ENCODE data around the gene TLL2.

Gene TLL2

DNA sequence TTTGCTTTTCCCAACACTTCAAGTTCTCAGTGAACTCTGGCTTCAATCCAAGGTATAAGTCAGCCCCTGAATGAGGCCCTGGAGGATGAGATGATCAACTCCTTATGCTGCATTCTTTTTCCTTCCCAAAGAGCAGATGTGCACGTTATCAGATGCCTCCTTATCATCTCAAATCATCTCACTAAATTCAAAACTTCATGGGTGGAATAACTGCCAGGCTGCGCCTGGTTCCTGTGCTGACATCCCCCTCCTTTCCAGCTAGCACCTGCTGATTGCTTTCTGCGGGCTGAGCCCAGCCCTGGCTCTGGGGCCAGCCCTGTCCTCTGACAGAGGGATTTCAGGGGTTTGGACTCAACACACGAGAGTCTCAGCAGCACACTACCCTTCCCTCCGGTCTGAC is 44.9 kb downstream of the TLL2 start:
- no peak for DNase-seq

DNA sequence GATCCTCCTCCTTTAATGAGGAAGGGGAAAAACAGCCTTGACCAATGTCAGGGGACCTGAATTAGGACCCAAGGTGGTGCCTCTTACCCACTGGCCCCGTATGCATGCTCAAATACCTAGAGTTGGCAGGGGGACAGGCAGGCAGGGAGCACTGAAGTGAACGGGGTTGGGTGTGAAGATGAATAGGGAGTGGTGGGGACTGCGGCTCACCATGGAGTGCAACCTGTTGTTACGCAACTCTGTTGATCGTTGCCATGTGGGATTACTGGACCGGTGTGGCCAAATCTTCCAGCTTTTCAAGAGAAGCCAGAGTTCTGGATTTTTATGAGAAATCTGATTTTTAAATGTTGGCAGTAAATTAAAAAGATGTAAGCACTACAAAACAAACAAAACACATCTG is 48.1 kb downstream of the TLL2 start:
- no peak for DNase-seq

DNA sequence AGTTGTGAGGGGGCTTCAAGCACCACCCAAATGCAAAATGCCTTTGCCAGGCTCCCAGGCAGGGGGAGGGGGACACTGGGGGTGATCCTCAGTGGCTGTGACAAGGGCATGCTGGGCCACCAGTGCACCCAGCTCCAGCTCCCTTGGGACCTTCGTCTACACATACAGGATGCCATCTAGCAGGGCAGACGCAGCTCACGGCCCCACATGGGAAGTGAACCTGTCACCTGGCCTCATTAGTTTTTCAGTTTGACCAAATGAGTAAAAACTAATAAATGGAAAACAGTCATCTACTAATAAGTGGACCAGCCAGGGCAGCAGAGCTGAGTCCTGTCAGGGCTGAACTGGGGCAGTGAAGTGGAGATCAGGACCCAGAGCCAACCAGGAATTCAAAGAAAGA is 50.2 kb downstream of the TLL2 start:
- no peak for DNase-seq

GRCh38 chr10:96462606-96463151 is 51.0 kb downstream of the TLL2 start:
- DNase-seq: peak in 1 of 58 donors; percentile 19

DNA sequence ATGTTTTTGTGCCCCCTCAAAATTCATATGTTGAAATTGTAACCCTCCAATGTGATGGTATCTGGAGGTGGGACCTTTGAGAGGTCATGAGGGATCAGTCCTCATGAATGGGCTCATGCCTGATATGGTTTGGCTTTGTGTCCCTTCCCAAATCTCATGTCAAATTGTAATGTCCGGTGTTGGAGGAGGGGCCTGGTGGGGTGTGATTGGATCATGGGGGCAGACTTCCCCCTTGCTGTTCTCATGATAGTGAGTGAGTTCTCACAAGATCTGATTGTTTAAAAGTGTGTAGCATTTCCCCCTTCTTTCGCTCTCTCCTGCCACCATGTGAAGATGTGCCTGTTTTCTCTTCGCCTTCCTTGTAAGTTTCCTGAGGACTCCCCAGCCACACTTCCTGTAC is 53.4 kb downstream of the TLL2 start:
- no peak for DNase-seq

DNA sequence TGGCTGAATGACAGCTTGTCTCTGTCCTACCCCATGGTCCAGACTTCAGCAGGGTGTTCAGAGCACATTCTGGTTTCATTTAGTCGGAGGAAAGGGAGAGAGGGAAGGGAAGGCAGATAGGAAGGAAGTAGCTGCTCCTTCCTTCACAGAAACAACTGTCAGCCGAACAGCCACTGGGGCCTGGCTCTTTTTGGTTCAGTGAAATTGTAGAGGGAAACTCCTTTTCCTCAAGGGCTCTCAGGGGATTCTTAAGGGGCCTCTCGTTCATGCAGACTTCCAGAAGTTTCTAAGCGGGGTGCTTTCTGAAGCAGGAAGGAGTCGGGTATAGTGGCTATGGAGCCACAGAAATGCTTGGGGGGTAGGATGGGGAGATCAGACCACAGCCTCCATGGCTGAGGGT is 56.4 kb downstream of the TLL2 start:
- DNase-seq: no peak

DNA sequence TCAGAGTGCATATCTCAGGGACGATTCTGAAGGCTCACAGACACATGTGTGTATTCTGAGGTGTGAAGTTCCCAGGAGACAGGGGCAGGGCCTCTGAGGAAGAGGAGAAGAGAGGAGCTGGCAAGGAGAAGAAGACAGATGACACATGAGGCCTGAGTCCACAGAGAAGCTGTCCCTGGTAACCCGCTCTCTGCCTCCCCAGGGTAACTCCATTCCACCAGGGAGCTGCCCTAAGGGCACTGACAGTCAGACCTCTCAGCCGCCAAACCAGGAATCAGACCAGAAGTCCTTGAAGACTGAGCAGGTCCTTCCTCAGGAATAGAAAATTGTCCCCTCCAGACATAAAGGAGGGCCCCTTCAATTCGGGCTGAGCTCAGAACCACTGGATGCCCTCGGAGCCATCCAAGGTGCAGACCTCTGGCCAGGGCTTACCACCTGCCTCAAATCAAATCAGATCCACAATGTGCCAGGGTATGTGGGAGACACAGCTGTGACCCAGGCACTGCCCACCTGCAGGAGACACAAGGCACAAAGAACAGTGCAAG is 57.4 kb downstream of the TLL2 start:
- DNase-seq: no peak

DNA sequence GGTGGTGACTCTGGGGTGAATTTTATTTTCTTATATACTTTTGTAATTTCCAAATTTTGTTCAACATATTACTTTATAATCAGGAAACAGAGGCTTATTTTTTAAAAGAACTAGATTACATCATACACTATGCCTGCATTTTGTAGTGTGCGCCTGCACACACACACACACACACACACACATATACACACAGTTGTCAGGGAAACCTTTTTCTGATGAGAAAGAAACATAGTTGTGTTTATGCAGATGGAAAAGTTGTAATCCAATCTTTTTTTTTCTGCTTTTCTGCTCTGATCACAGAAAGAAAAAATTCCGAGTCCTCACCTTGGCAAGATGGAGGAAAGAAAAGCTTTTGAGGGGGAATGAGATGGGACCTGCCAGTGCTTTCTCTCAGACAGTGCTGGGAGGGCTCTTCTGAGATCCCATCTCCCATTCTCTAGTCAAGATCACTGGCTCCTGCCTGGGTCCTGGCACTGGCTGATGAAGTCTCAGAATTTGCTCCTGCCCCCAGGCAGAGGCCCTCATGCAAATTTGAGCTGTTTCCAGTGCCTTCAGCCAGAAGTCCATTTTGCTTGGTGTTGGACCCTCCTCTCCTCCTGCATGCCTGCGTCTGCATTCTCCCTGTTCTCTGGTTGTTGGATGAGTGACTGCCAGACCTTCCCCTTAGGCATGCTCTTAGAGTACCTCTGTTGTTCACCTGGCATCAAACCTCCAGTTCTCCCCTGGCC is 59.7 kb downstream of the TLL2 start:
- no peak for DNase-seq

DNA sequence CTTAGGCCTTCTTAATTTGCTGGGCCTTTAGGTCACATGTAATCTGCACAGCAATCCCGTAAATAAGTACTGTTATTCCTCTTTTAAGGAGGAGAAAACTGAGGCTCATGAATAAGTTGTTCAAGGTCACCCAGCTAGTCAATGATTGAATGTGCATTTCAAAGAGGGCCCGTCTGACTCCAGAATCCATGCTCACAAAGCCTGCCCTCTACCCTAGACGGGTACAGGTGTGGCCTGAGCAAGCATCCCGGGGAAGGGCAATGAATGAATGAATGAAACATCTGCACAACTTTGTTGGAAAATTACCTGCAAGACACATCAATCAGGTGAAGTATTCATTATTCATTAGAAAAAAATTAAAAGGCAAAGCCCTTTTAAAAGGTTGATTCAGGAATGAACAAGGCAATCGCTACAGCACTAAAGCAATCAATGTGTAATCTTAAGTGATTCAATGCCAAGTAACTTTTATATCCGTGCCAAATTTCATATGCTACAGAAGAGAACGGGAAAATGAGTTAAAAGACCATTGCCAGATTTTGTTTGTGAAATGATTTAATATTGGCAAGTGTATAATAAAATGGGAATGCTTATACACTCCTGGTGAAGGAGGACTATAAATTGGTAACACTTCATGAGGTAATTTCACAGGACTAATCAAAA is 61.1 kb downstream of the TLL2 start:
- DNase-seq: no peak

- DNase-seq: peak in 1 of 58 donors; percentile 4
Observed at GRCh38 chr10:96450529-96451207, 63.1 kb downstream of the TLL2 start.

- DNase-seq: no peak
Observed at GRCh38 chr10:96448558-96448957, 65.2 kb downstream of the TLL2 start.

- DNase-seq: no peak
Observed at GRCh38 chr10:96448021-96448457, 65.7 kb downstream of the TLL2 start.

DNA sequence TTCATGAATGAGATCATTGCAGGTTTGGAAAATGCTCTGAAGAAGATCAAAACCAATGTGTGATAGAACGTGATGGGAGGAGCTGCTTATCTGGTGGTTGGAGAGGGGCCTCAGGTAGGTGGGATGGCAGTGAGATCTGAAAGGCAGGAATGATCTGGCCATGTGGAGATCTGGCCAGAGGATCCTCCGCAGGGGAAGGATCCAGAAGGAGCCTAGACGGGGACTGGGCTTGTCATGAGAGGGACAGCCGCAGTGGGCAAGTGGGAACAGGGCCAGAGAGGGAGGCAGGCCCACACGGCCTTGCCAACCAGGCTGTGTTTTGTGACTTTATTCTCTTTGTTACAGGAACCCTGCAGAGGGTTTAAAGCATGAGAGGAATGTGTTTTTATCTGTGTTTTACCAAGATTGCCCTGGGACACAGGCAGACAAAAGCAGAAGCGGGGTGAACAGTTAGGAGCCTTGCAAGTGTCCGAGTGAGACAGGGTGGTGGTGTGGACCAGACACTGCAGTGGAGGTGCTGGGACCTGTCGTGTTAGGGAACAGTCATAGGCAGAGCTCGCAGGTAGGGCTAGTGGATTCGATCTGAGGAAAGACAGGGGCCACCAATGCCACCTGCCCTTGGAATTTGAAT is 66.6 kb downstream of the TLL2 start:
- no peak for DNase-seq

DNA sequence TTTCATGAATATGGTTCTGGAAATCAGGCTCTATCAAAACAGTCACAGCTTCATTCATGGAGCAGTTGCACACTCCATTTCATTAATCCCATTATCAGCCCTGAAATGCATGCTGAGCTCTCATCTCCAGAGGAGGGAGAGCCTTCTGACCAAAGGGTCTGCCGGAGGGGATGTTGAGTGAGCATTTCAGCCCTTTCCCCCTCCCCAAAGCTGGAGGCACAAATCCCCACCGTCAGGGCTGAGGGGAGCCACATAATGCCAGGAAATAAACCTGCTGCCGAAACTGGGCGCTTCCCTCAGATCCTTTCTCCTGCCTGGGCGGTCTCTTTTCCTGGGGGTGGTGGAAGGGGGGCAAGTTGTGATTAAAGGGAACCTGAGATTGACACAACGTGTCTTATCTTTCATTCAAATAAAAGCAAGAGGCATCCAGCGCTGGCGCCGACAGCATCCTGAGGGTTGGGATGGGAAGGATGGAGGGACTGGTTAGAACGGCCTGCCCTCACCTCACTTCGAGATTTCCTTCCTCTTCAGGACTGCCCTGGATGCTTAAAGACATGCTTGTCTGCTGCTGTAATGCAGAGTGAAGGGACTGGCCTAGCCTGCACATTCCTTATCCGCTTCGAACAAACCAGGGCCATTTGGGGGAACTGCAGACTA is 71.6 kb downstream of the TLL2 start:
- no peak for DNase-seq

DNA sequence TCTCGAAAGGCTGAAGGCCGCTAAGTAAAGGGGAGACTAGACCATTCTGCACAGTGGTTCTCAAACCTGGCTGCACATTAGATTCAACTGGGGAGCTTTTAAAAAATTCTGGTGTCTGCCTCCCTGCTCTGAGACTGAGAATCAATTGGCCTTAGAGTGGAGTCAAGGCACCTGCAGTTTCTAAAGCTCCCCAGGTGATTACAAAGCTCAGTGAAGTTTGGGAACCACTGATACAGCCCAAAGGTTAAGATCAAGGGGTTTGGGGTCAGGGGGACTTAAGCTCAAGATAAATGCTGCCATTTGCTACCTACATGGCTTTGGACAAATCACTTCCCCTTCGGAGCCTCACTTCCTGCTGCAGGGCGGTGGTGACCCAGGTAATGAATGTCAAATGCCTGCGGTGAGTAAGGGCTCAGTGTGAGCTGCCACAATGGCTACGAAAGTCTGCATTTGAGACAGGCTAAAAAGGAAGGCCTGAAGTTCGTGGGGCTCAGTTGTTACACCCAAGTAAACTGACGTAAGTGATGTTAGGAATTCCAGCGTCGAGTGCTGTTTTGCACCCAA is 72.3 kb downstream of the TLL2 start:
- no peak for DNase-seq

GRCh38 chr10:96440361-96441292 is 73.1 kb downstream of the TLL2 start:
- DNase-seq: no peak

DNA sequence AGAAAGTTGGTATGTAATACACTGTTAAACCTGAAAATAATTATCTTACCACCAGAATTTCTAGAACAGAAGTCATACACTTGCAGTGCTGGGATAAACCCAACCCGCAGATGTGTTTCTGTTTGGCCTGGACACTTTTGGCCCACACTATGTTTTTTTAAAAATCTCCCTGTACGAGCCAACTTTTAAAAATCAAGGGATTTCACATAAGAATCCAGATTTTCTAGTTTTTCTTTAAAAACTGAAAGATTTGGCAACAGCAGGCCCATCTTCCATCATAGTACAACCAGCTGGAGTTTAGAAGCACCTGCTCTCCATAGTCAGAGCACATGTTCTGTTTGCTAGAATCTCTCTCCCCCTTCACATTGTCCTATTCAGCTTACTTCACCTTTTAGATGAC is 74.0 kb downstream of the TLL2 start:
- DNase-seq: no peak

DNA sequence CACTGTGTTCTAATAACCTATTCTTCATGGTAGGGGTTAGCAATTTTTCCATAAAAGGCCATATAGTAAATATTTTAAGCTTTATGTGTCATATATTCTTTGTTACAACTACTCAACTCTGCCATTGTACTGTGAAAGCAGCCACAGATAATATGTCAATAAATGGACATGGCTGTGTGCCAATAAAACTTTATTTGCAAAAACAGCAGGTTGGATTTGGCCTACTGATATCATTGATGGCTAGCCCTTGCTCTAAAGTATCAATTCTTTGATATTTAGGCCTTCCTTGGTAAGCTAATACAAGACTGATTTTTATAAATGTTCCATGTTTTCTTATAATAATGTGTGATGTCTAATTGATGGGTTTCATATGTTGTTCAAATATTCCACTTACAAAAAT is 77.7 kb downstream of the TLL2 start:
- DNase-seq: no peak

DNA sequence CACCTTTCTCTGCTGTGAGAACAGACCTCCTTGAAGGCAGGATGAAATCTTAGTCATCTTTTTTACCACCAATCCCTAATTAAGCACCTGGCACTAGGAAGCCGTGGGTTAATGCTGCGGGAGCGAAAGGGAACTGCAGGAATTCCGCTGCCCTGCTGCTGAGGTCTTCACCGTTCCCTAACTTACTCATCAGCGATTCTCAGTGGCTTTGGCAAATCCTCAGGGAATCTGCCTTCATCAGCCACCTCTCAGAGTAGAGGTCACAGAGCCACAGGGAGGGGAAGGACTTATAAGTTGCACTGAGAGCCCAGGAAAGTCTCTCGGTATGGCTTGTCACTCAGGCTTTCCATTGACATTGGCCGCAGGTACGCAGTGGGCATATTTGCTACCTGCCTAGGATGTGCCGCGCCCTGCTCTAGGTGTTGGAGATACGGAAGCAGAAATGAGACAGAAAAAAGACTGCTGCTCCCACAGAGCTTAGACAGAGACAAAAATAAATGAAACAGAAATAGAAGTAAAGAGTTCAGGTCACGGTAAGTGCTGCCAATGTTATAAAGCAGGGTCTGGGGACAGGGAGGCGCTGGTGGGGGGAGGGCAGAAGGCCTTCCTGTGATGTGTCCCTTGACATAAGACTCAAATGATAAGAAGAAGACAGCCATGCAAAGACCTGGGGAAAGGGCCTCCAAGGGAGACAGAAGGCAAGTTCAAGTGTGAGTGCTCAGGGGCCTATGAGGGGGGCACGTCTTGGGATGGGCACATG is 82.3 kb downstream of the TLL2 start:
- no peak for DNase-seq
